Omental fat pad (tissue), 4 donors: ENCODE results near the gene CPNE5. TPM values are rescaled to one million over a fixed set of nuclear protein-coding genes. Genes with fewer than 3 reads are reported as not detected.

Experiments
- ATAC-seq: fragments of 150-250 bp; one replicate; pipeline ENCODE4 v1.9.1; 2016; ENCODE audit warnings: mild to moderate bottlenecking, moderate library complexity; ENCODE audit not compliant: low FRiP score
- DNase-seq: peaks from one replicate; pipeline ENCODE4 v3.0.0-alpha.2; 2019; ENCODE audit warnings: low spot score
- total RNA-seq, 4 donors: library from RNA; depleted of rRNA; stranded (reverse); fragments of >200 nt; gene quantifications; one replicate each; pipeline ENCODE4 v1.1.0, GENCODE V29; 2016
- TF ChIP-seq, protein P1 (sequence below), 3 donors: fragments of 450-650 bp; IDR thresholded peaks; one replicate each; pipeline ENCODE4 v1.5.1; 2016 to 2017; ENCODE audit warnings: antibody characterized with exemption in 3 of 3, mild to moderate bottlenecking in 3 of 3, moderate library complexity in 2 of 3

The CPNE5 gene
- total RNA-seq, 4 donors from 2014 or later: 0.47 to 20.3 (median 7.6) TPM

DNA sequence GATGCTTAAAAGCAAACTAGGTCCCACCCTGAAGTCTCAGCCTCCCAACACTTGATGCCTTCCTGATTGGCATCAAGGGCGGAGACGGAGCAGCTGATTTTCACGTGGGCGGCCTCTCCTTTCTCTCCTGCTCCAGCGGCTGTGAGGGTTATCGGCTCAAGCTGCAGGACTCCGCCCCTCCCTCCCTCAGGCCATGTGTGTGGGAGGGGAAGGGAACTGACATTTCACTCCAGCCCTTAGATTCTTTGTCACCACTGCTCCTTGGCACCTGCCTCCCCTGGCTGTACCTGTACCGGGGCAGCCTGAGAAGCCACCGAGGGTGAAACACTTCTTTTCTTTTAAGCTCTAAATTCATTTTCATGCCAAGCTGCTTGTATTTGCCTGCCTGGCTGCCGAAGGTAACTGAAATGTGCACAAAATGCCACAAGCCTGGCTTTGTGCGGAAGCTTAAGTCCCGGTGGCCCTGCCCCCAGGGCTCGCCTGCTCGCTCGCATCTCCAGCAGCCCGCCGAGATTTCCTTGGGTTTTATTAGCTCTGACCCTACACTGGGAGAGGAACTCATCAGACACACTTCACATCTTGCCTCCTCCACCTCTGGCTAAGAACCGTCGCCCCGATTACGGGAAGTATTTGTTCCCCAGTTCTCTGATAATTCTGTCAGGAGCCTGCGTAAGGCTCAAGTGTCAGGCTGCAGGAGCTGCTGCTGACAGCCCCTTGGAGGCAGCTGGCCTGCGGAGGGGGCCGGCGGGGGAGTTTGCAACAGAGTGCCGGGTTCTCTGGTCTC lies 9.6 kb upstream of the CPNE5 start:
- TF ChIP-seq, protein P1, sequence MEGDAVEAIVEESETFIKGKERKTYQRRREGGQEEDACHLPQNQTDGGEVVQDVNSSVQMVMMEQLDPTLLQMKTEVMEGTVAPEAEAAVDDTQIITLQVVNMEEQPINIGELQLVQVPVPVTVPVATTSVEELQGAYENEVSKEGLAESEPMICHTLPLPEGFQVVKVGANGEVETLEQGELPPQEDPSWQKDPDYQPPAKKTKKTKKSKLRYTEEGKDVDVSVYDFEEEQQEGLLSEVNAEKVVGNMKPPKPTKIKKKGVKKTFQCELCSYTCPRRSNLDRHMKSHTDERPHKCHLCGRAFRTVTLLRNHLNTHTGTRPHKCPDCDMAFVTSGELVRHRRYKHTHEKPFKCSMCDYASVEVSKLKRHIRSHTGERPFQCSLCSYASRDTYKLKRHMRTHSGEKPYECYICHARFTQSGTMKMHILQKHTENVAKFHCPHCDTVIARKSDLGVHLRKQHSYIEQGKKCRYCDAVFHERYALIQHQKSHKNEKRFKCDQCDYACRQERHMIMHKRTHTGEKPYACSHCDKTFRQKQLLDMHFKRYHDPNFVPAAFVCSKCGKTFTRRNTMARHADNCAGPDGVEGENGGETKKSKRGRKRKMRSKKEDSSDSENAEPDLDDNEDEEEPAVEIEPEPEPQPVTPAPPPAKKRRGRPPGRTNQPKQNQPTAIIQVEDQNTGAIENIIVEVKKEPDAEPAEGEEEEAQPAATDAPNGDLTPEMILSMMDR (IDR thresholded peaks at IDR 0.05): no peak
- peak; percentile 60 for ATAC-seq
- no peak for DNase-seq

DNA sequence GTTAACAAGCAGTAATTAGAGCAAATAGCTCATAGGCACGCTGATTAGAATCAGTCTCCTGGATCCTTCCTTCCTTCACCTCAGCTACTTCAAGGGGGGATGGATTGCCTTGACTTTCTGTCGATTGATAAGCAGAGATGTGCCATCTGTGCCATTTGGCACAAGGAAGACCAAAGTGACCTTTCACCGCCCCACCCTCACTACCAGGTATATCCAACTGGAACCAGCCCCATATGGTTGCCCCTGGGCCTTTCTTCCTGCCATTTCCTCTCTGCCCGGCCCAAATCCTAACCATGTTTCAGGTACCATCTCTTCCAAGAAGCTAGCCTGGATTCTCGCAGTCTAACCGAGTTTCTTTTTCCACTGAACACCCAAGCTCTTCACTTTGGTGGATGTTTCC lies 8.7 kb upstream of the CPNE5 start:
- TF ChIP-seq, protein P1 (IDR thresholded peaks at IDR 0.05): no peak
- ATAC-seq (no peak), DNase-seq (no peak)

DNA sequence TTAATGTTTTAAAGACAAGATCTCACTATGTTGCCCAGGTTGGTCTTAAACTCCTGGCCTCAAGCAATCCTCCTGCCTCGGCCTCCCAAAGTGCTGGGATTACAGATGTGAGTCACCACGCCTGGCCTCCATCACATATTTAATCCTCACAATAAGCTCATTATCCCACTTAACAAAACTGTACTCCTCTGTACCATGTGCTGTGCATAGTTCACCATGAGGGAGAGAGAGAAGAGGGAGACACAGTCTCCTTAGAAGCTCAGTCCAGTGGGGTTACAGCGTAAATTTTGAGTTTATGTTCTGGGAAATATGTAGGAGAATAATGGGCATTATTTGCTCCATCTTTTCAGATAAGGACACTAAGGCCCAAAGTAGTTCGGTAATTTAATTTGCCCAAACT lies 7.9 kb upstream of the CPNE5 start:
- TF ChIP-seq, protein P1 (IDR thresholded peaks at IDR 0.05): no peak
- DNase-seq (no peak), ATAC-seq (no peak)

DNA sequence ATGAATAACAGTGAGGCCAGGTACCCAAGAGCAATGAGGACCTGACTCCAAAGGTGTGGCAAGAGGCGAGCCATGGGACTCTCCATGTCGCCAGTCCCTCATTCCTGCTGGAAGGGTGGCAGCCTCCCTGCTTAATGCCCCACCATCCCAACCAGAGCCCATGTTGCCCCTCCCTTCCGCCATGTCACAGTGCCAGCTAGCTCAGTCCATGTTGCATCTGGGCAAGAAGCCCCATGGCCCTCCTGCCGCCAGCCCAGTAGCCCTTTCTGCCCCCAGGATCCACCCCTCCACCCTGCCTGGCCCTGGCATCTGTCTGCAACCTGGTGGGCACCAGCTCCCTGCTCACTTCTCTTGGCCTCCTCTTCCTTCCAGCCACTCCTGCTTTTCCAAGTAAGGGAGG lies 6.0 kb upstream of the CPNE5 start:
- ATAC-seq (no peak), DNase-seq (no peak)
- TF ChIP-seq, protein P1 (IDR thresholded peaks at IDR 0.05): no peak

DNA sequence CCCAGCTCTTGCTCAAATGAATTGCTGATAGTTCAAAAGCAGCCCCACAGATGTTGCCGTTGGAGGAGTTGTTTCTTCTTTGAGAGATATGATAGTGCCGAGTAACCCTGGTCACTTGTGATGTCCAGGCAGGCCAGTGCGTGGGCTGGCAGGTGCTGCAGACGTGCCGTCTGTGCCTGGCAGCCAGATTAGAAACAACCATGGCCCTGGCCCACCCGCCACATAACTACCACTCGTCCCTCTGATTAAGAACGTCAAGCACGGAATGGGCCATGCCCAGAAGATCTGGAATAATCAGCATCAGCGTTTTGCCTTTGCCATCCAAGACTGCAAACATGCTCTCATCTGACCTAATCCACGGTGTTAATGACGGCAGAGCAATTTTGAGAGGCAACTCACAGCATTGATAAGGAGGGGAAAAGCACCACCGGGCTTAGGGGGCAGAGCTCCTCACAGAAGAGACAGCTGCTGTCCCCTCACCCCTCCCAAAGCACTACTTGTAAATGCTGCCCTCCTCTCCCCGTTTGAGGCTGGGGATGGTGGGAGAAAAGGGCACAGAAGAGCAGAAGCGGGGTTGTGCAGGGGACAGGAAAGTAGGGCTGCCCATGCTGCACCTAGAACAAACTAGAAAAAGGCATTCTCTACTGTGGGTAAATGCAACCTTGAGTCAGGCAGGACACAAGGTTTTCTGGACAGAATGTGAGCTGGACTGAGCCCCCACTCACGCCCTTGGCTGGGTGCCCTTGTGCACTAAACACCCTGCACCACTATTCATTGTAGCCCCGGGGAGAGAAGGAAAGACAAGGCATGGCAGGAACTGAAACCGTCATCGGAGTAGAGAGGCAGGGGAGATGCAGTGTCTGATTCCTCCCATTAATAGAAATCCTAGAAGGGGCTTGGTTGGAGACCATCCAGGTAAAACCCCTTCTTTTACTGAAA lies 5.3 kb upstream of the CPNE5 start:
- ATAC-seq: no peak
- TF ChIP-seq, protein P1 (IDR thresholded peaks at IDR 0.05): no peak
- DNase-seq: no peak

DNA sequence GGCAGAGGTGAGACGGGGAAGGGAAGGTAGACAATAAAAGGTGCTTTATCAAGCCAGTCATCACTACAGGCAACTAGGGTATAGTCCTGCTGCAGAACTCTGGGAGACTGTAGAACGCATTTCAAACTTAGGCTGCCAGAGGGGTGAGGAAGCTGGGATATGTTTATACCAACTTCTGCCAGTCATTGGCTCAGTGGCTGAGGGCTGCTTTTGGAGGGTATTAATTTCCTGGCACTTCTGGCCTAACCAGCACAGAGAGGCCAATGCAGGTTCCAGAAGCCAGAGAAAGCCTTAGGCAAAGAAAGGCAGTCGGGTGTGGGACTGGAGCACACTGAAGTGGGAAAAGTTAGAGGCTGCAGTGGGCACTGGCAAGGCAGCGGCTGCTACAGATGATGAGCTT lies 3.9 kb upstream of the CPNE5 start:
- ATAC-seq: no peak

More for the DNA sequence above, 3.9 kb upstream of the CPNE5 start:
- DNase-seq: no peak
- TF ChIP-seq, protein P1 (IDR thresholded peaks at IDR 0.05): no peak
